OCI-LY1 (cell line): Measurements from ENCODE around the gene ABCC3.

ENCODE experiments used
- H2AFZ ChIP-seq: fragments of 200-600 bp; sonication (generic), shearing (Covaris generic); 2 replicates; pipeline ENCODE4 v1.6.0; 2014; ENCODE audit warnings: antibody characterized with exemption, mild to moderate bottlenecking, low read length
- H3F3A ChIP-seq: fragments of 200-600 bp; sonication (generic), shearing (Covaris generic); 2 replicates; pipeline ENCODE4 v1.6.0; 2014; ENCODE audit warnings: mild to moderate bottlenecking, antibody characterized with exemption, low read length, moderate library complexity; ENCODE audit not compliant: insufficient read depth
- H3K27ac ChIP-seq: fragments of 200-600 bp; sonication (generic); 2 replicates; pipeline ENCODE4 v1.5.1; 2014; ENCODE audit warnings: low read length, mixed run types, mild to moderate bottlenecking, low read depth; ENCODE audit not compliant: poor library complexity, severe bottlenecking
- H3K27me3 ChIP-seq: fragments of 200-600 bp; sonication (generic); 2 replicates; pipeline ENCODE4 v1.6.0; 2014; ENCODE audit warnings: antibody characterized with exemption, mild to moderate bottlenecking, low read length, moderate library complexity; ENCODE audit not compliant: insufficient read depth
- H3K36me3 ChIP-seq: fragments of 200-600 bp; sonication (generic); 2 replicates; pipeline ENCODE4 v1.6.1; 2014; ENCODE audit warnings: mild to moderate bottlenecking, antibody characterized with exemption, low read length, moderate library complexity, mixed read lengths; ENCODE audit not compliant: insufficient read depth
- H3K4me1 ChIP-seq: fragments of 200-600 bp; sonication (generic); 2 replicates; pipeline ENCODE4 v1.5.1; 2014; ENCODE audit warnings: mild to moderate bottlenecking, low read length, moderate library complexity; ENCODE audit not compliant: insufficient read depth, severe bottlenecking
- H3K4me2 ChIP-seq: fragments of 200-600 bp; sonication (generic), shearing (Covaris generic); 2 replicates; pipeline ENCODE4 v1.6.1; 2014; ENCODE audit warnings: low read length
- H3K4me3 ChIP-seq: fragments of 200-600 bp; sonication (generic); 2 replicates; pipeline ENCODE4 v1.5.1; 2014; ENCODE audit warnings: low read length, low read depth, mild to moderate bottlenecking, mixed read lengths; ENCODE audit not compliant: poor library complexity, severe bottlenecking
- H3K79me2 ChIP-seq: fragments of 200-600 bp; shearing (Covaris generic); 2 replicates; pipeline ENCODE4 v1.6.1; 2016; ENCODE audit warnings: mixed run types, low read length, mixed read lengths; ENCODE audit not compliant: insufficient read depth
- H3K9ac ChIP-seq: fragments of 200-600 bp; sonication (generic), shearing (Covaris generic); 2 replicates; pipeline ENCODE4 v1.6.1; 2014; ENCODE audit warnings: mild to moderate bottlenecking, low read length, mixed read lengths
- H3K9me2 ChIP-seq: fragments of 200-600 bp; sonication (generic), shearing (Covaris generic); 2 replicates; pipeline ENCODE4 v1.6.1; 2014; ENCODE audit warnings: low read depth, mild to moderate bottlenecking, low read length, mixed read lengths
- H3K9me3 ChIP-seq: fragments of 200-600 bp; shearing (Covaris generic); 2 replicates; pipeline ENCODE4 v1.6.1; 2014; ENCODE audit warnings: low read length, mixed read lengths
- H4K20me1 ChIP-seq: fragments of 200-600 bp; sonication (generic), shearing (Covaris generic); 2 replicates; pipeline ENCODE4 v1.6.0; 2016; ENCODE audit warnings: mild to moderate bottlenecking, low read length; ENCODE audit not compliant: insufficient read depth
- CTCF ChIP-seq: fragments of 200-600 bp; sonication (generic), shearing (Covaris generic); IDR thresholded peaks from 2 replicates; pipeline ENCODE4 v1.5.1; 2017; ENCODE audit warnings: mild to moderate bottlenecking, antibody characterized with exemption, low read length, moderate library complexity, mixed read lengths
- EZH2 ChIP-seq: fragments of 200-600 bp; sonication (generic), shearing (Covaris generic); IDR thresholded peaks from 2 replicates; pipeline ENCODE4 v1.8.0; 2017; ENCODE audit warnings: borderline replicate concordance, mixed run types, mild to moderate bottlenecking, antibody characterized with exemption, low read length, moderate library complexity, mixed read lengths

ABCC3 gene

GRCh38 chr17:50689956-50690886 is 55.5 kb downstream of the ABCC3 start:
- Histone ChIP-seq H3K9ac (no peak overlapping the region), H3K4me1 (no peaks in the 10 kb centered on the region), H3K4me3 (no peak overlapping the region), H2AFZ (no peak overlapping the region), H3K79me2 (no peaks in the 10 kb centered on the region), H3K4me2 (no peak overlapping the region), H3K9me3 (no peaks in the 10 kb centered on the region), H3K9me2 (no peaks in the 10 kb centered on the region), H3F3A (no peaks in the 10 kb centered on the region), H4K20me1 (no peaks in the 10 kb centered on the region), H3K36me3 (peaks cover 27% of the 10 kb centered on the region), H3K27me3 (no peaks in the 10 kb centered on the region), H3K27ac (no peak overlapping the region)
- TF ChIP-seq EZH2 = no peak
- TF ChIP-seq CTCF = no peak

- no peak for TF ChIP-seq EZH2
- TF ChIP-seq CTCF = no peak
- Histone ChIP-seq H3K36me3 (peaks cover 35% of the 10 kb centered on the region), H4K20me1 (no peaks in the 10 kb centered on the region), H3K4me3 (no peak overlapping the region), H3K4me2 (no peak overlapping the region), H3F3A (no peaks in the 10 kb centered on the region), H3K9ac (no peak overlapping the region), H3K79me2 (no peaks in the 10 kb centered on the region), H3K9me3 (no peaks in the 10 kb centered on the region), H2AFZ (no peak overlapping the region), H3K4me1 (no peaks in the 10 kb centered on the region), H3K27me3 (no peaks in the 10 kb centered on the region), H3K27ac (no peak overlapping the region), H3K9me2 (no peaks in the 10 kb centered on the region)
These were observed 56.3 kb downstream of the ABCC3 start for GRCh38 chr17:50690887-50691549.

- no peak overlapping the region for H3K27ac ChIP-seq
- no peaks in the 10 kb centered on the region for H3K4me1 ChIP-seq
- no peak overlapping the region for H3K4me3 ChIP-seq
- H3F3A ChIP-seq = no peaks in the 10 kb centered on the region
- H2AFZ ChIP-seq = no peak overlapping the region
- no peak overlapping the region for H3K9ac ChIP-seq
- H3K36me3 ChIP-seq = peaks cover 42% of the 10 kb centered on the region
- H3K9me3 ChIP-seq = no peaks in the 10 kb centered on the region
- no peaks in the 10 kb centered on the region for H3K9me2 ChIP-seq
- no peaks in the 10 kb centered on the region for H3K27me3 ChIP-seq
- no peaks in the 10 kb centered on the region for H4K20me1 ChIP-seq
- TF ChIP-seq CTCF (no peak), EZH2 (no peak)
- H3K79me2 ChIP-seq = no peaks in the 10 kb centered on the region
- H3K4me2 ChIP-seq = no peak overlapping the region
These were observed 57.1 kb downstream of the ABCC3 start for GRCh38 chr17:50691550-50692447.
